RWPE1 (cell line): ENCODE data around the gene AHNAK2.

ENCODE experiments used
- CTCF ChIA-PET: fragments of 350-600 bp; sonication (Branson Sonifier 250); formaldehyde crosslinking; extraction: SDS; loops from one replicate; lab custom pipeline; 2021; lab: Yijun Ruan, JAX
- POLR2A ChIA-PET: fragments of 400-600 bp; formaldehyde crosslinking; extraction: SDS; loops from one replicate; lab custom pipeline; 2020; ENCODE audit warnings: antibody characterized with exemption; ENCODE audit not compliant: low non-redundant PET; lab: Yijun Ruan, JAX
- DNase-seq: peaks from one replicate; pipeline ENCODE4 v3.0.0; 2012; ENCODE audit warnings: low spot score
- H3K27ac ChIP-seq: fragments of 450-650 bp; 2 replicates; pipeline ENCODE4 v1.5.1; 2017
- TF ChIP-seq, protein P1 (sequence below): fragments of 450-650 bp; conservative IDR thresholded peaks from 2 replicates; pipeline ENCODE4 v1.5.1; 2017; ENCODE audit warnings: low read depth, mild to moderate bottlenecking

The AHNAK2 gene

DNA sequence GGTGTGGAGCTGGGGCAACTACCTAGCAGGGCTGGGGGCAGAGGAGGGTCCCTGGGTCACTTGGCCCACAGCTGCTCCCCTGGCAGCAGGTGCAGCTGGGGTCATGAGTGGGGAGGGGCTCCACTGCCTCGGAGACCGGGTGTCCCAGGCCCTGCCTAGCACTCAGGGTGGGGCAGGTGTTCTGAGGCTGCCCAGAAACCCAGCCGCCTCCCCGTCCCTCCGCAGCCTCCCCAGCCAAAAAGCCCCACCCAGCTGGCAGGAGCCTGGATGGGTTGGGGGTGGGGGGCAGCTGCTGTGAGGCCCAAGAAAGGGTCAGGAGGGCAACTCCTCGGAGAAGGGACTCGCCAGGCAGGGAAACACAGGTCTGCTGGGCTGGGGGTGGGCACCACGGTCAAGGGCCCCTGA is 11.2 kb downstream of the AHNAK2 start:
- ChIA-PET CTCF (no interaction called here), POLR2A (interaction anchor here (0.6 kb wide), 1 partner anchor 334 kb away, joined by 4 read pairs; no protein-coding TSS in a partner anchor)
- TF ChIP-seq, protein P1, sequence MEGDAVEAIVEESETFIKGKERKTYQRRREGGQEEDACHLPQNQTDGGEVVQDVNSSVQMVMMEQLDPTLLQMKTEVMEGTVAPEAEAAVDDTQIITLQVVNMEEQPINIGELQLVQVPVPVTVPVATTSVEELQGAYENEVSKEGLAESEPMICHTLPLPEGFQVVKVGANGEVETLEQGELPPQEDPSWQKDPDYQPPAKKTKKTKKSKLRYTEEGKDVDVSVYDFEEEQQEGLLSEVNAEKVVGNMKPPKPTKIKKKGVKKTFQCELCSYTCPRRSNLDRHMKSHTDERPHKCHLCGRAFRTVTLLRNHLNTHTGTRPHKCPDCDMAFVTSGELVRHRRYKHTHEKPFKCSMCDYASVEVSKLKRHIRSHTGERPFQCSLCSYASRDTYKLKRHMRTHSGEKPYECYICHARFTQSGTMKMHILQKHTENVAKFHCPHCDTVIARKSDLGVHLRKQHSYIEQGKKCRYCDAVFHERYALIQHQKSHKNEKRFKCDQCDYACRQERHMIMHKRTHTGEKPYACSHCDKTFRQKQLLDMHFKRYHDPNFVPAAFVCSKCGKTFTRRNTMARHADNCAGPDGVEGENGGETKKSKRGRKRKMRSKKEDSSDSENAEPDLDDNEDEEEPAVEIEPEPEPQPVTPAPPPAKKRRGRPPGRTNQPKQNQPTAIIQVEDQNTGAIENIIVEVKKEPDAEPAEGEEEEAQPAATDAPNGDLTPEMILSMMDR = no peak
- no peak for DNase-seq
- H3K27ac ChIP-seq = peak overlapping the region; percentile 100

DNA sequence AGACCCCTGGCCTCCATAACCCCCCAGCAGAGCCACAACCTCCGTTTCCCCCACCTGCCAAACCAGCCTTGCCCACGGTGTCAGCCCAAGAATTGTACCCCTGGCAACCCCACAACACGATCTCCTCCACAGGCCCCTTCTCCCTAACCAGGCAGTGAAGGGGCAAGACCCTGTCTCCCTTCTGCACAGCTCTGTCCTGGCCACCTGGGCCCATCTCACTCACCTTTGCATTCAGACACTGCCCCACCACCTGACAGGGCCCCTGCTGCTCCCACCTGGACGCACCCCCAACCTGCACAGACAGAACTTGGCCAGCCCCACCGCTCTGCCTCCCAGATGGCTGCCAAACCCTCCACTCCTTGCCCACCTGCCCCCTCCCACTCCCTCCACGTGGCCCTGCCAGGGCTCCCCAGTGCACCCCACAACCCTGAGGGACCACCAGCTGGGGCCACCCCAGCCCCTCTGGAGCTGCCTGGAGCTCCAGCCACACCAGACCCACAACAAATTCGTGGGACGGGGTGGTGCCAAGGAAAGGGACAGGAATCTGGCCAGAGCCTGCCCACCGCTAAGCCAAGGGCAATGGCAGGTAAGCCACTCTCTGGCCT is 11.8 kb downstream of the AHNAK2 start:
- ChIA-PET POLR2A (no interaction called here), CTCF (no interaction called here)
- TF ChIP-seq, protein P1 = no peak
- DNase-seq = no peak
- H3K27ac ChIP-seq = peak overlapping the region; percentile 100

DNA sequence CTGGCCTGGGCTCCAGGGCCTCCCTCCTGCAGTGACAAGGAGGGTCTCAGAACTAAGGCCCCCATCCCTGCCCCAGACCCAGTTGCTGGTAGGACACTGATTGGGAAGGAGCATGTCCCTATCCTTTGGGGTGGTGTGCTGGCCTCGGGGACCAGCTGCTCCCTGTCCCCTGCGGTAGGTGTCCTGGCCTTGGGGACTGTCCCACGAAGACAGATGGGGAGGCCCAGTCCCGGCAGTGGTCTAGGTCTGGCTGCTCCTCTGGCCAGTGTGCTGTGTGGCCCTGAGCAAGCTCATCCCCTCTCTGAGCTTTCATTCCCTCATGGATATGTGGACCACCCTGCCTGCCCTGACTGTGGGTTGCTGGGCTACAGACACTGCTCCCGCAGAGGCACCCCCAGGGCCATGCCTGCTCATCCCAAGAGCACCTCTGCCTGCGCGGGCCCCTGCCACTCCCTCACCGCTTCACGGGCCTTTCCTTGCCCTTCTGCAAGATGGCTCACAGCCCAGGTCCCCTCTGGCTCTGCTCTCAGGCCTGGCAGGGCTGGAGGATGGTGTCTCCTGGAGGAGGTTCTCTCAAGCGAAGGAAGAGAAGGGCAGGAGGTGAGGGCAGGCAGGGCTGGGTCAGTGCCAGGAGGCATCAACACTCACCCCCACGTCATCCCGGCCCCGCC is 12.5 kb downstream of the AHNAK2 start:
- POLR2A ChIA-PET = no interaction called here
- DNase-seq = no peak
- TF ChIP-seq, protein P1 = no peak
- CTCF ChIA-PET = no interaction called here
- H3K27ac ChIP-seq = peak overlapping the region; percentile 100

DNA sequence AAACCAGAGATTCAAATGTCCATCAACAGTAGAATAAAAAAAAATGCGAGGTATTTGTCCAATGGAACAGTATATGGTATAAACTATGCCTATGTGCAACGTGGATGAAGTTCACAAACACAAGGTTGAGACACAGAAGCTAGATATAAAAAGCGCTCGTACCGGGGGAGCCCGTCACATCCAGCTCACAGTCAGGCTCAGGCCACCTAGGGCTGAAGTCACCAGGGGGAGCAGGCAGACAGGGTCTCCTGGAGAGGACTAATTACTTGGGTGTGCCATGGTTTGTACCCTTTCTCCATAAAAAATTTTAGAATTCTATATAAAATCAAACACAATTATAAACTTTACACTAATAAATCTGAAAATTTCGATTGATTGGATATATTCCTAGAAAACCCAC is 13.6 kb downstream of the AHNAK2 start:
- DNase-seq = no peak
- TF ChIP-seq, protein P1 = no peak
- POLR2A ChIA-PET = no interaction called here
- CTCF ChIA-PET = interaction anchor here (0.7 kb wide), 1 partner anchor 126 kb away, joined by 4 read pairs; no protein-coding TSS in a partner anchor
- peak overlapping the region; percentile 56 for H3K27ac ChIP-seq

DNA sequence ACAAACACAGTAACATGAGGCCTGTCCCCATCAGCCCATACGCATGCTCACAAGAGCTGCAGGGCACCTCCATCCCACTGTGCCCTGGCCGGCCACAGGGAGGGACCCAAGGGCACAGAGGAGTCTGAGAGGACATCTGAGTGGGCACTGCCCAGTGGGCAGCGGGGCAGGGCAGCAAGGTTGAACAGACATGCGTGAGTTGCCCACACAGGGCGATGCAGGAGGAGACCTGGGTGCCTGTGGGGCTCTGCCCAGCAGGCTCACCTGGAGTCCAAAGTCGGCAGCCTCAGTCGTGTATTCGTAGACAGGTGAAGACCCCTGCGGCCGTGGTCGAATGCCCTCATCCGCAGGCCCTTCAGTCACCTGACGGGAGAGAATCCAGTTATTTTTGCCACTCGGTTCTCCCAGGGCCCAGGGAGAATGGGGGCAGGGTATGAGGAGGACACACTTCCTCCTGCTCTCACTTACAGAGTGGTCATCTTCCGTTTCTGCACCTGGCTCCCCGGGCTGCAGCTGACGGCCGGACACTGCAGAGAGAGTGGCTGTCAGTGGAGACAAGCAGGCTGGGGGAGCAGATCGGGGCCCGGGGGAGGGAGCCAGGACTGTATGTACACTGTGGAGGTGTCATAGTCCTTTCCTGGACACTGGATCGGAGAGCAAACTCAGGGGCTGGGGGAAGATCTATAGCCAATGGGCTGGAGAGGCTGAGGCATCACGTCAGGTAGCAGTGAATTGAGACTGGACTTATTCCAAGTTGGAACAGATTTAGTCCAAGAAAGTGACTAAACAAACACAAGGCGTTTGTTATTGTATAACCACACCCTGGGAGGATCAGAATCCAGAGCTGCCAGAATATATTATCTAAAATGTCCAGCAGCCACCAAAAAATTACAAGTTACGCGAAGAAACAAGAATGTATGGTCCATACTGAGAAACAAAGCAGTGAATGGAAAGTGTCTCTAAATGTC is 20.7 kb downstream of the AHNAK2 start:
- H3K27ac ChIP-seq = peak overlapping the region; percentile 50
- DNase-seq = no peak
- ChIA-PET CTCF (no interaction called here), POLR2A (no interaction called here)
- TF ChIP-seq, protein P1 = no peak

DNA sequence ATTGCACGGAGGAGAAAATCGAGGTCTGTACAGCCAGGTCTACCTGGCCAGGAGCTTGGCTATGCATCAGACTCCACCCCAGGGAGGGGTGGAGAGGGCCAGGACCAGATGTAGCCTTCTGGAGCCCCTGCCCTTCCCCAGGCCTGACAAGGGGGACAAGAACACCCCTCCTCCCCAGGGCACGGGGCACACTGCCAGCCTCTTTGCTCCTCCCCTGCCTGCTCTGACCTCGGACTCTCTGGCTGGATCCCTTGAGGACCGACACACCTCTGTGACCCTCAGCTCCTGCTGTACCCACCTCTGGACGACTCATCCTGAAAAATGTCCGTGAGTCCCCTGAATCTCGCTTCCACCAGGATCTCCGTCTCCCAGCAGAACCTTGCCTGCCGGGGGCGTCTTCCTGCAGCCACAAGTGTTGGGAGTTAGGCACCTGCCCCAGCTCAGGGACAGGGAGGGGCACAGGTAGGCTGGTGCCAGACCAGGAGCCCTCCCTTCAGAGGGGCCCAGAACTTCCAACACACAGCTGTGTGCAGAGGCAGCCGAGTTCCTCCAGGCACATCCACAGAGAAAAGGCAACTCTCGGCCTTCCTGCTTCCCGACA is 21.8 kb downstream of the AHNAK2 start:
- no peak for DNase-seq
- TF ChIP-seq, protein P1 = no peak
- CTCF ChIA-PET = no interaction called here
- POLR2A ChIA-PET = no interaction called here
- H3K27ac ChIP-seq = peak overlapping the region; percentile 50
